ENCODE measurements around the gene FNDC3B.

- TF ChIP-seq, protein P1, sequence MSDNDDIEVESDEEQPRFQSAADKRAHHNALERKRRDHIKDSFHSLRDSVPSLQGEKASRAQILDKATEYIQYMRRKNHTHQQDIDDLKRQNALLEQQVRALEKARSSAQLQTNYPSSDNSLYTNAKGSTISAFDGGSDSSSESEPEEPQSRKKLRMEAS (IDR thresholded peaks at IDR 0.05), result no peak
- TF ChIP-seq TAF1 (IDR thresholded peaks at IDR 0.05; ENCODE audit: low read depth, low read length), result no peak
- TF ChIP-seq, protein P2, sequence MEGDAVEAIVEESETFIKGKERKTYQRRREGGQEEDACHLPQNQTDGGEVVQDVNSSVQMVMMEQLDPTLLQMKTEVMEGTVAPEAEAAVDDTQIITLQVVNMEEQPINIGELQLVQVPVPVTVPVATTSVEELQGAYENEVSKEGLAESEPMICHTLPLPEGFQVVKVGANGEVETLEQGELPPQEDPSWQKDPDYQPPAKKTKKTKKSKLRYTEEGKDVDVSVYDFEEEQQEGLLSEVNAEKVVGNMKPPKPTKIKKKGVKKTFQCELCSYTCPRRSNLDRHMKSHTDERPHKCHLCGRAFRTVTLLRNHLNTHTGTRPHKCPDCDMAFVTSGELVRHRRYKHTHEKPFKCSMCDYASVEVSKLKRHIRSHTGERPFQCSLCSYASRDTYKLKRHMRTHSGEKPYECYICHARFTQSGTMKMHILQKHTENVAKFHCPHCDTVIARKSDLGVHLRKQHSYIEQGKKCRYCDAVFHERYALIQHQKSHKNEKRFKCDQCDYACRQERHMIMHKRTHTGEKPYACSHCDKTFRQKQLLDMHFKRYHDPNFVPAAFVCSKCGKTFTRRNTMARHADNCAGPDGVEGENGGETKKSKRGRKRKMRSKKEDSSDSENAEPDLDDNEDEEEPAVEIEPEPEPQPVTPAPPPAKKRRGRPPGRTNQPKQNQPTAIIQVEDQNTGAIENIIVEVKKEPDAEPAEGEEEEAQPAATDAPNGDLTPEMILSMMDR (IDR thresholded peaks at IDR 0.05; ENCODE audit: control extremely low read depth in 1 of 3, insufficient read depth in 1 of 3, low read depth in 1 of 3, low read length in 3 of 3), result no peak
- no peak for TF ChIP-seq MAFK (IDR thresholded peaks at IDR 0.05; ENCODE audit: low read depth, low read length)
Observed at GRCh38 chr3:172246107-172246844, 206.9 kb downstream of the FNDC3B start.
